HEK293T (cell line): ENCODE measurements around the gene MIR17HG.
"Not testable (repeated sequence)": the region's sequence is repeated elsewhere in the genome, so short reads cannot be mapped to it uniquely, and the experiment has no call there.

Source experiments
- CTCF ChIA-PET: fragments of 350-600 bp; formaldehyde crosslinking; extraction: SDS; loops from one replicate; lab custom pipeline; 2021; ENCODE audit warnings: antibody characterized with exemption, inconsistent platforms; lab: Yijun Ruan, JAX
- POLR2A ChIA-PET: fragments of 350-600 bp; formaldehyde crosslinking; extraction: SDS; loops from one replicate; lab custom pipeline; 2020; ENCODE audit warnings: antibody characterized with exemption, inconsistent platforms; lab: Yijun Ruan, JAX
- DNase-seq: peaks from one replicate; pipeline ENCODE4 v3.0.0; 2012; ENCODE audit warnings: mixed read lengths; ENCODE audit errors: extremely low spot score
- ARNT ChIP-seq: fragments of 450-650 bp; IDR thresholded peaks from 2 replicates; pipeline ENCODE4 v1.6.1; 2017; ENCODE audit warnings: mild to moderate bottlenecking
- BHLHE40 ChIP-seq: fragments of 450-650 bp; IDR thresholded peaks from 2 replicates; pipeline ENCODE4 v1.6.1; 2016; ENCODE audit warnings: mild to moderate bottlenecking, moderate library complexity, borderline replicate concordance
- CTBP1 ChIP-seq: fragments of 450-650 bp; IDR thresholded peaks from 2 replicates; pipeline ENCODE4 v1.6.1; 2016; ENCODE audit warnings: borderline replicate concordance
- ELF4 ChIP-seq: fragments of 450-650 bp; IDR thresholded peaks from 2 replicates; pipeline ENCODE4 v1.6.1; 2017; ENCODE audit warnings: antibody characterized with exemption
- FOXA1 ChIP-seq: fragments of 450-650 bp; IDR thresholded peaks from 2 replicates; pipeline ENCODE4 v1.6.1; 2016; ENCODE audit warnings: mild to moderate bottlenecking
- FOXK2 ChIP-seq: fragments of 450-650 bp; IDR thresholded peaks from 2 replicates; pipeline ENCODE4 v1.6.1; 2016; ENCODE audit warnings: mild to moderate bottlenecking
- FOXM1 ChIP-seq: fragments of 450-650 bp; IDR thresholded peaks from 2 replicates; pipeline ENCODE4 v1.6.1; 2017; ENCODE audit warnings: mild to moderate bottlenecking, borderline replicate concordance
- HDGF ChIP-seq: fragments of 450-650 bp; IDR thresholded peaks from 2 replicates; pipeline ENCODE4 v1.6.1; 2017; ENCODE audit warnings: antibody characterized with exemption, borderline replicate concordance
- L3MBTL2 ChIP-seq: fragments of 450-650 bp; conservative IDR thresholded peaks from 2 replicates; pipeline ENCODE4 v1.6.1; 2016; ENCODE audit warnings: mild to moderate bottlenecking
- LEF1 ChIP-seq: fragments of 450-650 bp; IDR thresholded peaks from 2 replicates; pipeline ENCODE4 v1.6.1; 2017; ENCODE audit warnings: mild to moderate bottlenecking, borderline replicate concordance
- NFRKB ChIP-seq: fragments of 450-650 bp; IDR thresholded peaks from 2 replicates; pipeline ENCODE4 v1.6.1; 2016; ENCODE audit warnings: mild to moderate bottlenecking, moderate library complexity
- PKNOX1 ChIP-seq: fragments of 450-650 bp; IDR thresholded peaks from 2 replicates; pipeline ENCODE4 v1.6.1; 2016
- SP1 ChIP-seq: fragments of 450-650 bp; IDR thresholded peaks from 2 replicates; pipeline ENCODE4 v1.6.1; 2017
- SUZ12 ChIP-seq: fragments of 450-650 bp; IDR thresholded peaks from 2 replicates; pipeline ENCODE4 v1.6.1; 2016; ENCODE audit warnings: mild to moderate bottlenecking
- TARDBP ChIP-seq: fragments of 450-650 bp; IDR thresholded peaks from 2 replicates; pipeline ENCODE4 v1.6.1; 2016
- ZNF384 ChIP-seq: fragments of 450-650 bp; IDR thresholded peaks from 2 replicates; pipeline ENCODE4 v1.6.1; 2016

Gene MIR17HG

GRCh38 chr13:91352891-91353290, 5.4 kb downstream of the MIR17HG start:
- DNase-seq, CTCF ChIA-PET, POLR2A ChIA-PET: not testable (repeated sequence)
- peak; percentile 71 for TF ChIP-seq ZNF384

- POLR2A ChIA-PET: no interaction called here
- CTCF ChIA-PET: no interaction called here
- no peak for DNase-seq
- TF ChIP-seq FOXA1: no peak
- no peak for TF ChIP-seq ZNF384
- no peak for TF ChIP-seq HDGF
- no peak for TF ChIP-seq BHLHE40
- no peak for TF ChIP-seq SP1
- TF ChIP-seq ELF4: no peak
- no peak for TF ChIP-seq TARDBP
- TF ChIP-seq L3MBTL2: no peak
- TF ChIP-seq LEF1: no peak
- no peak for TF ChIP-seq NFRKB
- no peak for TF ChIP-seq CTBP1
- no peak for TF ChIP-seq FOXM1
Observed at GRCh38 chr13:91353494-91353893, 6.0 kb downstream of the MIR17HG start.

- TF ChIP-seq SP1: no peak
- TF ChIP-seq BHLHE40: peak; percentile 36
- TF ChIP-seq SUZ12: no peak
- TF ChIP-seq NFRKB: peak; percentile 9; the same call in 1 of the 2 replicates
- TF ChIP-seq ARNT: no peak
- TF ChIP-seq FOXK2: no peak
- TF ChIP-seq FOXM1: no peak
- TF ChIP-seq L3MBTL2: no peak; the same call in 1 of the 2 replicates
- TF ChIP-seq ZNF384: no peak
- 0 out of 2 replicates have a peak, but pooled peaks have one; percentile 23 for TF ChIP-seq ELF4
- ChIA-PET POLR2A (no interaction called here), CTCF (no interaction called here)
- no peak for DNase-seq
Observed at GRCh38 chr13:91355099-91355825, 7.8 kb downstream of the MIR17HG start.

GRCh38 chr13:91355826-91356710, 8.6 kb downstream of the MIR17HG start:
- ChIA-PET CTCF (no interaction called here), POLR2A (interaction anchor here (0.6 to 4.4 kb wide), 3 partner anchors 9 to 360 kb away, joined by 3 to 20 read pairs (median 3); partner anchors contain the start of gene MIR17HG)
- DNase-seq: no peak

GRCh38 chr13:91356919-91357612, 9.6 kb downstream of the MIR17HG start:
- TF ChIP-seq FOXK2 (no peak), BHLHE40 (peak; percentile 26), ELF4 (no peak; the same call in 1 of the 2 replicates), TARDBP (no peak), LEF1 (no peak), FOXA1 (no peak)
- no peak for DNase-seq
- ChIA-PET CTCF (no interaction called here), POLR2A (interaction anchor here (0.6 to 4.4 kb wide), 3 partner anchors 10 to 359 kb away, joined by 3 to 20 read pairs (median 3); partner anchors contain the start of gene MIR17HG)

More at GRCh38 chr13:91355826-91356710, 8.6 kb downstream of the MIR17HG start:
- TF ChIP-seq PKNOX1 (peak; percentile 66), ZNF384 (no peak), HDGF (no peak), FOXA1 (no peak), FOXM1 (no peak), ARNT (no peak), LEF1 (no peak), SP1 (no peak), SUZ12 (no peak), FOXK2 (0 out of 2 replicates have a peak, but pooled peaks have one; percentile 25), BHLHE40 (no peak), CTBP1 (0 out of 2 replicates have a peak, but pooled peaks have one; percentile 30), ELF4 (peak; percentile 52; the same call in 1 of the 2 replicates), NFRKB (peak; percentile 33; the same call in 1 of the 2 replicates)

DNA sequence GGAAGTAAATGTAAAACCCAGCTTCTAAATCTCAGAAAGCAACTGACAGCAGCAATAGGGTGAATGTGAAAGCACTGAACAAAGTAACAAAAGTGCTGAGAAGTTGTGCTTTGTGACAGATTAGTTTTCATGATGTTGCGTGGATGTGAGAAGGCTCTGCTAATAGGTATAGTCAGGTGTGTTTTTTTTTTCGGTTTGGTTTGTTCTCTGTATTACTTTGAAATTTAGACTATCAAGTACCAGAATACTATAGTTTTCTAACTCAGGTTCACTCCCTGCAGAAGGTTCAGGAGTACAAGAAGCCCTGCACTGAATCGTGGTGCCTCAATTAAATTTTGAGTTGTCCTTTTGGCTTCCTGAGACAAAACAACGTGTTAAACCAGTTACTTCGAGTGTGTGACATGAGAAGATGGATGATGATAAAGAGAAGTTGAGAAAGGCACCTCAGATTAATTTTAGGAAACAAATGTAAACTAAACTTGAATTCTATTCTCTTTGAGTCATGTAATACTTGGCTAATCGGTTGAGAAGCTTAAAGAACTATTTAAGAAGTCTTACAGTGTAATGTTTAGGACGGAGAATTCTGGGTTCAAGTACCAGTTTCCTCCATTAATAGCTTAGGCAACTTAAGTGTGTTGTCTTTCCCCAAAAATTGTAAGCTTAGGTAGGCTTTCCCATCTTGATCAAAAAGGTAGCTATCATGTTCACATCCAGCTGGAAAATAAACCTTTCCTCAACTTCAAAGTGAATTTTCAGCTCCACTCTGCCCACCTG, 10.3 kb downstream of the MIR17HG start:
- DNase-seq: no peak
- POLR2A ChIA-PET: interaction anchor here (1.2 to 4.4 kb wide), 2 partner anchors 9 to 11 kb away, joined by 3 to 20 read pairs; partner anchors contain the start of gene MIR17HG
- no peak for TF ChIP-seq TARDBP
- TF ChIP-seq NFRKB: 0 out of 2 replicates have a peak, but pooled peaks have one; percentile 10
- CTCF ChIA-PET: interaction anchor here (1.0 kb wide), 1 partner anchor 9 kb away, joined by 4 read pairs; no protein-coding TSS in a partner anchor
